K562 (cell line): ENCODE results near the gene HRCT1. TPM values are rescaled to one million over a fixed set of nuclear protein-coding genes. Genes with fewer than 3 reads are reported as not detected.

ENCODE experiments used
- BRD9 ChIP-seq: fragments of 450-650 bp; IDR thresholded peaks from 2 replicates; pipeline ENCODE4 v1.6.1; 2018; ENCODE audit warnings: low read depth; ENCODE audit not compliant: partially characterized antibody
- DEAF1 ChIP-seq: fragments of 450-650 bp; formaldehyde crosslinking; IDR thresholded peaks from 2 replicates; pipeline ENCODE4 v1.4.0; 2020; ENCODE audit warnings: mild to moderate bottlenecking, moderate library complexity
- PBX2 ChIP-seq, 2 experiments: IDR thresholded peaks in 1 of 2; conservative IDR thresholded peaks in 1 of 2; 2 replicates each; pipeline ENCODE4 v1.6.1; 2016; ENCODE audit warnings: low read depth in 2 of 2, mild to moderate bottlenecking in 1 of 2, missing compliant biosample characterization in 1 of 2, missing genetic modification characterization in 1 of 2, moderate library complexity in 1 of 2
- RAD21 ChIP-seq, 2 experiments: fragments of 250-450 bp in 1 of 2; fragments of 450-650 bp in 1 of 2; sonication (Bioruptor Pico) in 1 of 2; formaldehyde crosslinking in 1 of 2; IDR thresholded peaks in 1 of 2; conservative IDR thresholded peaks in 1 of 2; 2 replicates each; pipeline versions ENCODE4 v1.4.0 to v1.8.0; 2020 to 2022; ENCODE audit warnings: mild to moderate bottlenecking in 2 of 2, moderate library complexity in 1 of 2
- ZBTB34 ChIP-seq: fragments of 250-450 bp; sonication (Bioruptor Pico); IDR thresholded peaks from 2 replicates; pipeline ENCODE4 v1.8.0; 2021; ENCODE audit warnings: mild to moderate bottlenecking, moderate library complexity
- polyA plus RNA-seq, 8 experiments: library from polyadenylated mRNA; depleted of rRNA in 4 of 8; stranded (reverse) in 5 of 8; unstranded in 3 of 8; fragments of >200 nt; fragmentation: Nextera tagmentation in 2 of 8; fragmentation: Illumina TruSeq in 1 of 8; extraction: Ambion mirVana in 2 of 8; extraction: Trizol in 1 of 8; gene quantifications; 2 replicates each; pipeline versions ENCODE4 v1.2.1 to v1.2.3, GENCODE V29; 2011 to 2014; ENCODE audit warnings: inconsistent platforms in 1 of 8, missing spikeins in 1 of 8
- total RNA-seq, 7 experiments: library from RNA; depleted of rRNA in 6 of 7; stranded (reverse); fragments of >200 nt in 6 of 7; fragmentation: Illumina TruSeq in 2 of 7; extraction: Trizol in 2 of 7; gene quantifications; 2 replicates each; pipeline versions ENCODE4 v1.2.1 to v1.2.3, GENCODE V29; 2011 to 2021; ENCODE audit warnings: low replicate concordance in 1 of 7
- TF ChIP-seq, protein P1 (sequence below): sonication (generic); formaldehyde crosslinking; IDR thresholded peaks from 2 replicates; pipeline ENCODE4 v1.8.1; 2023; ENCODE audit warnings: mild to moderate bottlenecking, missing genetic modification reagents

HRCT1 gene
- total and polyA plus RNA-seq, 9 of the 15 experiments (the other 6 are each of a cell fraction or from before 2014, with no cell fraction given), result 0.40 TPM; not detected in 8

DNA sequence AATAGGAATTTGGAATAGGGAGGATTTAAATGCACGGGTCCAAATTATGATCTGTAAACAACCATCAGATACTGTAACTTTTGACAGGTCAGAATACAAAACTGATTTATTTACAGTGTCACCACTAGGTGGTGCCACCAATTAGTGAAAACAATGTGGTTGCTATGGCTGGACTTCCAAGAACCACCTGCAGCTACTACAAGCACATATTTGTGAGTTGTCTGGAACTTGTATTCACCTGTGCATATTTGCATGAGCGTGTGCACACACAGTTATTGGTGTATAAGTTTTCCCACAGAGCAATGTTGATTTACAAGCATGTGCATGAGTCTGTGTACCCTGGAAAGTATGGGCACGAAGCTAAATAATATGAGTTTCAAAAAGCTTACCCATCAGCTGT lies 3.0 kb upstream of the HRCT1 start (continued):
- TF ChIP-seq ZBTB34 (no peak), DEAF1 (CRISPR knock-in tag) (0 out of 2 replicates have a peak, but pooled peaks have one; percentile 34), BRD9 (no peak), RAD21 (CRISPR knock-in tag; conservative IDR thresholded peaks at IDR 0.05 in 1 of 2, IDR thresholded peaks at IDR 0.05 in 1 of 2) (peak; percentile 68 to 82), PBX2 (CRISPR knock-in tag; IDR thresholded peaks at IDR 0.05; ENCODE audit: low read depth) (no peak), PBX2 (tag; conservative IDR thresholded peaks at IDR 0.05; ENCODE audit: low read depth) (peak; percentile 63; the same call in 1 of the 2 replicates)
- TF ChIP-seq, protein P1, sequence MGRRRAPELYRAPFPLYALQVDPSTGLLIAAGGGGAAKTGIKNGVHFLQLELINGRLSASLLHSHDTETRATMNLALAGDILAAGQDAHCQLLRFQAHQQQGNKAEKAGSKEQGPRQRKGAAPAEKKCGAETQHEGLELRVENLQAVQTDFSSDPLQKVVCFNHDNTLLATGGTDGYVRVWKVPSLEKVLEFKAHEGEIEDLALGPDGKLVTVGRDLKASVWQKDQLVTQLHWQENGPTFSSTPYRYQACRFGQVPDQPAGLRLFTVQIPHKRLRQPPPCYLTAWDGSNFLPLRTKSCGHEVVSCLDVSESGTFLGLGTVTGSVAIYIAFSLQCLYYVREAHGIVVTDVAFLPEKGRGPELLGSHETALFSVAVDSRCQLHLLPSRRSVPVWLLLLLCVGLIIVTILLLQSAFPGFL (CRISPR knock-in tag), result no peak
